ENCODE data around the gene PPP6R1.

The PPP6R1 gene

GRCh38 chr19:55247621-55248099, 11.2 kb downstream of the PPP6R1 start:
- in situ Hi-C loops (cut with MboI; ENCODE audit: low pct_unique_long_range_greater_than_20kb, low sequenced_read_pairs) = no loop called here
- DNase-seq = peak; percentile 90

GRCh38 chr19:55246462-55247451, 12.1 kb downstream of the PPP6R1 start:
- DNase-seq = no peak
- in situ Hi-C loops (cut with MboI; ENCODE audit: low pct_unique_long_range_greater_than_20kb, low sequenced_read_pairs) = no loop called here

GRCh38 chr19:55245236-55245904, 13.4 kb downstream of the PPP6R1 start:
- in situ Hi-C loops (cut with MboI; ENCODE audit: low pct_unique_long_range_greater_than_20kb, low sequenced_read_pairs) = no loop called here
- DNase-seq = no peak

- DNase-seq = no peak
- in situ Hi-C loops (cut with MboI; ENCODE audit: low pct_unique_long_range_greater_than_20kb, low sequenced_read_pairs) = no loop called here
Measured at GRCh38 chr19:55244004-55244680, 14.7 kb downstream of the PPP6R1 start.

- in situ Hi-C loops (cut with MboI; ENCODE audit: low pct_unique_long_range_greater_than_20kb, low sequenced_read_pairs) = no loop called here
Measured at GRCh38 chr19:55242517-55242916, 16.3 kb downstream of the PPP6R1 start.

GRCh38 chr19:55241935-55242464, 16.8 kb downstream of the PPP6R1 start:
- DNase-seq = no peak
- in situ Hi-C loops (cut with MboI; ENCODE audit: low pct_unique_long_range_greater_than_20kb, low sequenced_read_pairs) = no loop called here

More at GRCh38 chr19:55242517-55242916, 16.3 kb downstream of the PPP6R1 start:
- DNase-seq = no peak

GRCh38 chr19:55241143-55241934, 17.5 kb downstream of the PPP6R1 start:
- in situ Hi-C loops (cut with MboI; ENCODE audit: low pct_unique_long_range_greater_than_20kb, low sequenced_read_pairs) = no loop called here
- DNase-seq = no peak

- in situ Hi-C loops (cut with MboI; ENCODE audit: low pct_unique_long_range_greater_than_20kb, low sequenced_read_pairs) = no loop called here
- no peak for DNase-seq
Measured at GRCh38 chr19:55240713-55241020, 18.1 kb downstream of the PPP6R1 start.

GRCh38 chr19:55239004-55239403, 19.8 kb downstream of the PPP6R1 start:
- in situ Hi-C loops (cut with MboI; ENCODE audit: low pct_unique_long_range_greater_than_20kb, low sequenced_read_pairs) = no loop called here
- DNase-seq = no peak

GRCh38 chr19:55238030-55238429, 20.8 kb downstream of the PPP6R1 start:
- in situ Hi-C loops (cut with MboI; ENCODE audit: low pct_unique_long_range_greater_than_20kb, low sequenced_read_pairs) = no loop called here
- no peak for DNase-seq

GRCh38 chr19:55232986-55233385, 25.8 kb downstream of the PPP6R1 start:
- in situ Hi-C loops (cut with MboI; ENCODE audit: low pct_unique_long_range_greater_than_20kb, low sequenced_read_pairs) = no loop called here
- DNase-seq = no peak

- no peak for DNase-seq
- in situ Hi-C loops (cut with MboI; ENCODE audit: low pct_unique_long_range_greater_than_20kb, low sequenced_read_pairs) = no loop called here
Measured at GRCh38 chr19:55232286-55232602, 26.6 kb downstream of the PPP6R1 start.

GRCh38 chr19:55231391-55232285, 27.2 kb downstream of the PPP6R1 start:
- in situ Hi-C loops (cut with MboI; ENCODE audit: low pct_unique_long_range_greater_than_20kb, low sequenced_read_pairs) = no loop called here
- DNase-seq = no peak

- no peak for DNase-seq
- in situ Hi-C loops (cut with MboI; ENCODE audit: low pct_unique_long_range_greater_than_20kb, low sequenced_read_pairs) = no loop called here
Measured at GRCh38 chr19:55230780-55231179, 28.0 kb downstream of the PPP6R1 start.

- in situ Hi-C loops (cut with MboI; ENCODE audit: low pct_unique_long_range_greater_than_20kb, low sequenced_read_pairs) = no loop called here
Measured at GRCh38 chr19:55230329-55230728, 28.5 kb downstream of the PPP6R1 start.

GRCh38 chr19:55229789-55230182, 29.0 kb downstream of the PPP6R1 start:
- in situ Hi-C loops (cut with MboI; ENCODE audit: low pct_unique_long_range_greater_than_20kb, low sequenced_read_pairs) = no loop called here
- DNase-seq = no peak

More at GRCh38 chr19:55230329-55230728, 28.5 kb downstream of the PPP6R1 start:
- no peak for DNase-seq

- in situ Hi-C loops (cut with MboI; ENCODE audit: low pct_unique_long_range_greater_than_20kb, low sequenced_read_pairs) = no loop called here
Measured at GRCh38 chr19:55229145-55229788, 29.6 kb downstream of the PPP6R1 start.

More at GRCh38 chr19:55229145-55229788, 29.6 kb downstream of the PPP6R1 start:
- DNase-seq = no peak
